GM19035 (cell line): Measurements from ENCODE around the gene LRRC8C.
A peak's percentile ranks its signal among the peaks of the same experiment; 100 is the strongest.

ENCODE experiments used
- ATAC-seq: cut with Tn5 transposase; IDR thresholded peaks from one replicate; pipeline ENCODE4 v1.9.1; 2021; ENCODE audit not compliant: unreplicated experiment

Gene LRRC8C

DNA sequence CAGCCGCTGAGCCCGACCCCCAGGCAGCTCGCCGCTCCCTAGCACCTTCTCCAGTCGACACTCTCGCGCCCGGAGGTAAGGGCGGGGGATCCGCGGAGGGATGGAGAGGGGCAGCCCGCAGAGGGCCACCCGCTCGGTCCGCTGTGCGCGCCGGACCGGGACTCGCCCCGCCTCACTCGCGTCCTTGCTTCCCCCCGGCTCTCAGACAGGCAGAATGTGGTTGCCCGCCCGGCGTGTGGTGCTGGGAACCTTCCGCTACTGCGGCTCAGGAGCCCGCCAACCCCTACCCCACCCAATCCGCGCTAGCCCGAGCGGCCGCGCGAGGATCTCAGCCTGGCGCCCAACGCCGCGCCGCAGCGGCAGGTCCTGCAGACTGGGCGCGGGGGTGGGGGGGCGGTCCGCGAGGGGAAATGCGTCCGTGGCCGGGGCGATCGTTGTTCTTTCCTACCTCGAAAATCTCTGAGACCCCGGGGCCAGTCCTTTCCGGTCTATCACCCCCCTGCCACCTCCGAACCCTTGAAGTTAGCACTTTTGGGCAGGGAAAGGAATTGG, 404 bp downstream of the LRRC8C start:
- ATAC-seq: peak; percentile 52

DNA sequence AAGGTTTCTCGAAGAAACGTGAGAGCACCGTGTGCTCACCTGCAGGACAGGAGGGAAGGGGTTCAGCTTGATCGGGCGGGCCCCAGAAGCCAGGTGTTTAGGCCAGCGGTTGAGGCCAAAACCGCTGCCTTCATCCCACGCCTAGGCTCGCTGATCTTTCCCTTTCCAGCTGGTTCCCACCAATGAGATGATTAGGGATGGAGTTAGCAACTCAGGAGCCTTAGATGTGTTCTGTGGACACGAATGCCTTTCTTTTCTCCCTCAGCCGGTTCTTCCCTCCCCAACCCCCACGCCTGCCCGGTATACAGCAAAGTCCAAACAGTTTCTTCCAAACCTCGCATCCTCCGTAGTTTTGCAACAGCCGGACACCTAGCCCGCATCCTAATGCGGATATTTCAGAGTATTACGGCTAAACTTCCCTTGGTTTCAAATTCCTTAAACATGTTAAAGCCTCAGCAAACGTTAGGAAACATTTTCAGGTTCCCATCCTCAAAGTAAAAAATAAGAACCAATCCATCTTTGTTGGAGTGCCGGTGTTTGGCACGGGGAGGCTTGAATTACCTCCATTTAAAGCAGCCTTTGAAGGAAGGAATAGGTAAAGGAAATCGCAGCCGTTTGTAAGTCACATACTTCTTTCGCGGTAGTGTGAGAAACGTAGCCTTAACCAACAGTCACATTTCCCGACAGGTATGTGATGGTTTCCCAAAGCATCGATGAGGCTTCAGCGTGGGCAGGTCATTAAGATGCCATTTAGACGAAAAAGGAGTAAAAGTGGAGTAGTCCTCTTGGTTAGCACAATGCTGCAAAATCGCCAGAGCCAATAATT, 1.1 kb downstream of the LRRC8C start:
- ATAC-seq: peak; percentile 16

DNA sequence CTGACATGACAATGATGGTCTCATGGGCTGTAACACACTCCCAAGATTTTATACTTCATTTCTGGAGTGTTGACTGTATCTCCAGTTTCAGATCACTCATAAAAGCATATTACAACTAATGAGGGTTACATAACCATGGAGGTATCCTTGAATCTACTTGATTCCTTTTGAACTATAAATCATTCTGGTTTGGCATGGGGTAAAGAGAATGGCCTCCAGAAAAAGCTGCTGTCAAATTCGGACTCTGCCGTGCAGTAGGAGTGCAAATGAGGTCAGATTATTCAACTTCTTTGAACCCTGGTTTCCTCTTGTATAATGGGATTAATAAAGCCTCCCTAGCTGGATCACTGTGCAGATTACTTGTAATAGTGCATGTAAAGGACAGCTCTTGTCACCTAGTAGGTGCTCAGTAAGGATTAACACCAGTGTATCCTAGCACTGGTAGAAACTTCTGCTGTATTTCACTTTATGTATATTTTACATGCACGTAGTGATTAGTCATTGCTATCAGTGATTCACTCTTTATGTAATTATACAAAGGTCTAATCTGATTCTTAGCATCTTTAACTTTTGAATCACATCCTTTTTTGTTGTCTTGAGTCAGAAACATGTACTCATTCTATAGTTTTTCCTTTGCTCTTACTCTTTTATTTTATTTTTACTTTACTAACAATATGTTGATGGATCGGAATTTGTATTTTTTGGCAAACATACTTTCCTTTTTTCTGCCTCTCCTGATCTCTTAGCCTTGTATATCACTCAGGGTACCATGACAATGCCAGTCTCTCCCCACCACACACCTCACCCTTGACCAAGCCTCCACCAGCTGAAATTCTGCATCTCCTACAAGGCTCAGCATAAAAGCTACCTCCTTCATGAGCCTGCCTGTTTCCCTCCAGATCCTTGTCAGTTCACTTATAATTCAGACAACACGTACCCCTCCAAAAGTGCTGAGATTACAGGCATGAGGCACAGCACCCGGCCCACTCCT, 3.2 kb downstream of the LRRC8C start:
- no peak for ATAC-seq

DNA sequence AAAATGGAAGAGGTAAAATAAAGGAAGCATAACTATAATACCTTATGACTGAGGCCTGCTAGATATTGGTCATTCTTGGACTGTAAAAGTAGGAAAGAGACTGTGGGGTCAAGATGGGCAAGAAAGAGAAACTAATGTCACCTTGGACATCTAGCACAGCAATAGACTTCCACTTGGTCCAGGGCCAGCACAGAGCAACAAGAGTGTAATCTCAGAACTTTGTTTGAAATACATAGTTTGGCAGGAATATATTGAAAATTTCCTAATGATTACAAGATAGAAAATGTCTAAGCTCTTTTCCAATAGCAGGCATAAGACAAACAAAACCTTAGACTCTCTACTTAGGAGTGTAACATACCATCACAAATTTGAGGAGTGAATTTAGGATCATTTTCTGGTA, 4.6 kb downstream of the LRRC8C start:
- ATAC-seq: no peak

DNA sequence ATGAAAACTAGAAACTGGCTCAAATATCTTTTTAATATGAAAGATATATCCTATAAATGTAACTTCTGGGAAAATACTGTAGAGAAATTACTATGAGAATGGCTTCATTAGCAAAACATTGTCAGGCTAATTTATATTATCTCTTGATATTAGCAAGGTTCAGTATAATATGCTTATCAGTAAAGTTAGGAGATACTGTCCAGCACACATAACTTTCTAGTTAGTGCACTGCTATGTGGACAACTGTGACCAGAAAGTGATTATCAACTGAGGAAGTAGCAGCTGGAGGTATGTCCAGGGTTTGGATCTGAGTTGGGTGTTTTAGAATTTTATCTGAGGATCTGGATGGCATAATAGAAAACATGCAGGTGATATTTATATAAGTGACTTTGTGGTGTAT, 7.5 kb downstream of the LRRC8C start:
- ATAC-seq: no peak

DNA sequence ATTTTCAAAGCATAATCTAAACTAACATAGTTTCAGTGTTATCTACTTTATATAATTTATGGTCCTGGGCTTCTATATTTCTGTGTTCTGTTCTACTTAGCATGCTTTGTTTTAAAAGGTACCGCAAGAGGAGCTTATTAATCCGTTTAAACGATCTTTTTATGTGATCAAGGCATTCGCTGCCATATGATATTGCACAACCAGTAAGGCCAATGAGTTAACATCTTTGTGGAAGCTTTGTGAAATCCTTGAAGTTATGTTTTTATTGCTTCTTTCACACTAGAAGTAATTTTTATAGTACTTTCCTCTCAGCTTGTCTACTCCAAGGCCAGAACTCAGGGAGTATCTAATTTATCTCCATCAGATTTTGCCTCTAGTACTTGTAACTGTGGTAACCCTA, 8.9 kb downstream of the LRRC8C start:
- no peak for ATAC-seq

DNA sequence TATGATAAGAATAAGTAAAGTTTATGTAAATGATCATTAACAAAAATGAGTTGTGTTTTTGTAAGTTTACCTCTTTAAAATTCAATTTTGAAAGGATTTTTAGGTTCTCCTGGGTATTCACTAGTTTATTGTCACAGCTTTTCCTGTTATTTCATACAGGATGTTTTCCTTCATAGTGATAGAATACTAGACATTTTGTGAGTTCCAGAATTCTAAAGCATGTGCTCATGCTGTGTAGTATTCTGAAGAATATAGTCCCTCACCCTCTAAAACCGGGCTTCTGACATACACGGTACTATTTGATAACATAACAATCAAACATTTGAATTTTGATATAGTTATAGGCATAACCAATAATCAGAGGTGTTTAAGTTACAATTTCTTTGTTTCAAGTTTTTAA, 10.7 kb downstream of the LRRC8C start:
- ATAC-seq: no peak

DNA sequence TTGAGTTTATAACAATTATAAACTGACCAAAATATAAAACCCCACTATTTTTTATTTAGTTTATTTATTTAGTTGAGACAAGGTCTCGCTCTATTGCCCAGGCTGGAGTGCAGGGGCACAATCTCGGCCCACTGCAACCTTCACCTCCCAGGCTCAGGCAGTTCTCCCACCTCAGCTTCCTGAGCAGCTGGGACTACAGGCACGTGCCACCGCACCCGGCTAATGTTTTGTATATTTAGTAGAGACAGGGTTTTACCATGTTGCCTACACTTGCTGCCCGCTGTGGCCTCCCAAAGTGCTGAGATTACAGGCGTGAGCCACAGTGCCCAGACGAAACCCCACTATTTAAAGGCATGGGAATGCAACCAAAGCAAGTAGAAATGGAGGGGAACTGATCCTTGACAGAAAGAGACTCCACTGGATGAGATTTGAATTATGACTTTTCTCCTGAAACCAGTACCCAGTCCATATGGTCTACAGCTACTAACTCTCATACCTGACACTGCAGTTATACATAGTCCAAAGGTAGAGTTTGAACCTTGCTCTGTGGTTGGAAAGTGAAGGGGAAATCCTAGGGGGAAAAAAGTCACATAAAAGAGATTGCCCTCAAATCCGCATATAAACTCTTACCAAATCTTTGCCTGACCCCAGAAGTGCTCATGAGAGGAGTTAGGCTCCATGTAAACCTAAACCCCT, 11.3 kb downstream of the LRRC8C start:
- ATAC-seq: no peak

DNA sequence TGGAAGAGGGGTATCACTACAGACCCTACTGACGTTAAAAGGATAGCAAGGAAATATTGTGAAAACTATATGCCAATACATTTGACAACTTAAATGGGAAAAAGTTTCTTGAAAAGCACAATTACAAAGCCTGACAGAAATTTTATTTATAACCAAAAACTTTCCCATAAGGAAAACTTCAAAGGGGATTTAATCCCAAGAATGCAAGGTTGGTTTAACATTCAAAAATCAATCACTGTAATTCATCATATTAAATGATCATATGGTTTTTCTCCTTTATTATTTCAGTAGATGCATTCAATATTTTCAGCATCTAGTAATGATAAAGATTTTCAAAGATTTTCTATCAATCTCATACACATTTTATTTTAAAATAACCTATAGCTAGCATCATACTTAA, 13.3 kb downstream of the LRRC8C start:
- no peak for ATAC-seq

DNA sequence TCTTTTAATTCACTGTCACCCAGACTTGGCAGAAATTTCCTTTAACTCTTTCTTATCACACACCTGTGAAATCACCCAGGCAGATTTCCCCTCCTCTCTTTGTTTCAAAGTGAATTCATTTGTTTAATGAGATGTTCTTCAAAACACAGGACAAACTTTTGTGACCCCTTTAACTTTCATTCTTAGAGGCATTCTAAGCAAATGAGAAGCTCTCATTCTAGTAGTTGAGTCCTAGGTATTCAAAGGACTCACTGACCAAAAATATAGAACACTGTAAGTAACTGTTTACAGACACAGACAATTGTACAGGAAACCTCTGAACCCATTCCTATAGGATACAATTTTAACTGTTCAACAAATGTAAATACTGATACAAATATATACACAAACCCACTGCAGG, 16.9 kb downstream of the LRRC8C start:
- peak; percentile 65 for ATAC-seq

DNA sequence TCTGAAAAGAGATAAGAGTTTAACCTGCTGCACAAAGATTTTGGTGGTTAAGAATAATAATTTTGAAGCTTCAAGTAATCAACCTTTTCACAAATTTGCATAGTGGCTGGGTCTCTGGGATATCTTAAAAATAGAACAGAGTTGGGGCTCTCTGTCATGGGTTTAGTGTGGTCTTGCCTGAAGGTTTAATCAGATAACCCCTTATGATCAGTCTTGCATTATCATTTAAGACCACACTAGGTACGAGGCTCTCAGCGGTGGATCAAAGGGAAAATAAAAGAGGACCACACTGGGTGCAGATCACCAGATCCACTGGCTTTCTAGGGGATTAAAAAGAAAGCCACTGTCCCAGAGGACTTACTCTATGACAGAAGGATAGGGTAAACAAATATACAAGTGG, 19.5 kb downstream of the LRRC8C start:
- no peak for ATAC-seq

DNA sequence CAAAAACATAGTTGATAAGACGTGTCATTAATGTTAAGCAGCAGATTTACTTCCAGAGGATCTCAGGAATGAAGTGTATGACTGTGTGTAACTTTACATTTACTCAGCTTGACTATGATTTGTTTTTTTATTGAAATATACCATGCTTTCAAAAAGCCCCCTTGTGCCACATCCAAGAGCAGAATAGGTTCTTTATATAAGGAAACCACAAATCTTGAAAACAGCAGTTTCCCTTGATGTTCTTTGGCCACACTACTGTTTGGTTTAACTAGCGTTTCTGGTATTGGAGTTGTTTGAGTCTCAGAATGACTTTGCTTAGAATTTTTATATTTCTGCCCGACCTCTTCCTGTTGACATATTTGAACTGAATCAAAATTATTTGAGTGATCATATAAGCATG, 25.0 kb downstream of the LRRC8C start:
- ATAC-seq: peak; percentile 63

DNA sequence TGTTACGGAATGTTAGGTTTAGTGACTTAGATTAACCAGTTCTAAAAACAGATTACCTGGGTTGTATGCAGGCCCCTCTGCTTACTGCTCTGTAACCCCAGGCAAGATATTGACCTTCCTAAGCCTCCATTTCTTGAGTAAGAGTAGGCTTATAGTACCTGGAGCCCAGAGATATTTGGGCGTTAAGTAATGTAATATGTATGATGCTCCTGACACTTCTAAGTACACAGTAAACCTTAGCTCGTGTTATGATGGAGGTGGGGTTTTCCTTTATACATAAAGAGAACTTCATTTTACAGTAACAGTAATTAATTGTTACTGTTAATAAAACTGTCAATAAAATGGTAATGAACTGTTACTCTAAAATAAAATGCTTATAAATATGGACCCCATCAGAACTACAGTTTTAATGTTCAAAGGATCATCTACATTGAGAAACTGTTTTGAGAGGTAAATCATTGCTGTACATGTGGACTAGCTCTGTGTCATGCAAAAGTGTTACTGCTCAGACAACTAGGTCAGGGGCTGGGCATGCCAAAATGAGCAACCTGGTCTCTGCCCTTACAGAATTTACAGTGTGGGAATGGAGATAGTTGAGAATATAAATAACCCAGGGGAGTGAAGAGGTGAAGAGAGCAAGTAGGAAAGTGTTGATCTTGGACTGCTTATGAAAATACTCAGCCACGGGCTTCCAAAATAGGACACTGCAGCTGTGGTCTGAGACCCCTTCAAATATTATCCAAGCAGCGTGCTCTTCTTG, 26.6 kb downstream of the LRRC8C start:
- ATAC-seq: no peak

DNA sequence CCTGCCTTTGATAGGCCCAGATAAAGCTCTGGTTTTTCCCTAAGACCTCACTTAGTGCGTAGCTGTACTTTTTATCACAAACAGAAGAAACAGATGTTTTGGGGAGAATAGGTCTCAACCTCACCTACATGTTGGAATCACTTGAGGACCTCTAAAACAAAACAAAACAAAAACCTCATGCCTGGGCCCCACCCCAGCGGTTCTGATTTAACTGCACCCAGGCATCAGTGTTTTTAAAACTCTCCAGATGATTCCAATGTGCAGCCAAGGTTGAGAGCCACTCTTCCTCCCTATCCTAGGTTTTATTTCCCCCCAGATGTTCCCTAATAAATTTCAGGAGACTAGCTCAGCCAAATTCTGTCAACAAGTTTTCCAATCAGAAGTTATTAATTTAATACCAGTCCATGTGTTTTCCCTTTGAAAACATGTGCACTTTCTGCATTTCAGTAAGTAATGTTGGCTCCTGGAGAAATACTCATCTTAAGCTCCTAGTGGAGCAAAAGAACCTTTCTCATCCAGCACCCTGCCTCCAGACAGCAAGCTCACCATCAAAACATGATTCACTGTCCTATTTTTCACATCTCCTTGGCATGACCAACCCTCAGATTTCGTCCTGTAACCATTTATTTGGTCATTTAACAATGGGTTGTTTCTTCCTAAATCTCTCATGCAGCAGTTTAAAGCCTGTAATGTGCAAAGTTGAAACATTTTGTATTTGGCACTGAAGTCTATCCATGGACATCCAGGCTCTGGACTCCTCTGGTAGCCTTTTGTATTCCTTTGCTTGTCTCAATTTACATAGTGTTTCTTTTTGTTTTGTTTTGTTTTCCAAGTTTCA, 27.5 kb downstream of the LRRC8C start:
- ATAC-seq: no peak

DNA sequence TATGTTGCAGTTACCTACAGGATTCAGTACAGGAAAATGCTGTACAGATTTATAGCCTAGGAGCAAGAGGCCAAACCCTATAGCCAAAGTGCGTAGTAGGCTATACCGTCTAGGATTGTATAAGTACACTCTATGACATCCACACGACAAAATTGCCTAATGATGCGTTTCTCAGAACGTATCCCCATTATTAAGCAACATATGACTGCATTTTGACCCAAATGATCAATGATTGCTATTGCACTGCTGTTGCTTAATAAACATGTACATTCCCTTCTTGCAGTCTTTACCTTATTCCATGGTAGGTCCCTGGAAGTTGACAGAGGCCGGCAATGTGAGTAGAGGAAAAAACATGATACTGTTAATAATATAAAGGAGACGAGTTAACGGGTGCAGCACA, 33.0 kb downstream of the LRRC8C start:
- ATAC-seq: no peak

DNA sequence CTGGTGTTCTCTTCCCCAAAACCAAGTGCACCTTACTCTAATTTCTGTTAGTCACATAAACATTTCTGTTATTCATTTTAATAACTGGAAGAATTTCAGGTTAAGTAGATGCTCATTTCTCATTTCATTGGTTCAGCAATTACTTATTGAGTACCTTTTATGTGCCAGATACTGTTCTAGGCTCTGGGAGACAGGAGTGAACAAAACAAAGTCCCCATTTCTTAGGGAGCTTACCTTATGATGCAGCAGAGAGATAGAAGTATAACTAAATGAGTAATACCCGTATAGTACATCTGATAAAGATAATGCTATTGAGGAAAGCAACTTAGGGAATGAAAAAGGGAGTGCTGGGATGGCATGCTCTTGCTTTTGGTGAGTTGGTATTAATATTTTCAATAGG, 33.7 kb downstream of the LRRC8C start:
- ATAC-seq: no peak

DNA sequence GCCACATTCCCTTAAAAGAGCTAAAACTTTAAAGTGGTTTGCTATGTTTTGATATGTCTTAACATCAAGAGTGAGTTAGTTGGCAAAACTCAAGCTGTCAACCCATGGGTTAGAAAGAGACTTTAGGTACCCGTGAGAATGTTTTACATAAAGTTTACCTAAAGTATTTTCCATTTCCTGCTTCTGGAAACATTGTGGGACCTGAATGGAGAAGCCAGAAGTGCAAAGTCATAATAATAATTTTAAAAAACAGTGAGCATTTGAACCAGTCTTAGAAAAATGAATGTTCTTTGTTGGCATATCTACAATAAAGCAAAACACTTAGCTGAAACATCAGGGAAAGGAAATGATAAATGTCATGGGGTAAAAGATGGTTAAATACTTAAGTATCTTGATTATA, 34.8 kb downstream of the LRRC8C start:
- ATAC-seq: no peak

DNA sequence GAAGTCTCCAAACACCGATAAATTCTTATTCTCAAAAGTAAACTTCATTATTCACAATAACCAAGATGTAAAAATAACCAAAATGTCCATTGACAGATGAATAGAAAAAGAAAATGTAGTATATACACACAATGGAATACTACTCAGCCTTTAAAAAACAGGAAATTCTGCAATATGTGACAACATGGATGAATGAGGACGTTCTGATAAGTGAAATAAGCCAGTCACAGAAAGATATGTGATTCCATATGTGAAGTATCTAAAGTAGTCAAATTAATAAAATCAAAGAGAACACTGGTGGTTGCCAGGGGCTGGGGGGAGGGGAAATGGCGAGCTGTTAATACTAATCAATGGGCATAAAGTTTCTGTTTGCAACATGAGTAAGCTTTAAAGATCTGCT, 36.0 kb downstream of the LRRC8C start:
- ATAC-seq: no peak

DNA sequence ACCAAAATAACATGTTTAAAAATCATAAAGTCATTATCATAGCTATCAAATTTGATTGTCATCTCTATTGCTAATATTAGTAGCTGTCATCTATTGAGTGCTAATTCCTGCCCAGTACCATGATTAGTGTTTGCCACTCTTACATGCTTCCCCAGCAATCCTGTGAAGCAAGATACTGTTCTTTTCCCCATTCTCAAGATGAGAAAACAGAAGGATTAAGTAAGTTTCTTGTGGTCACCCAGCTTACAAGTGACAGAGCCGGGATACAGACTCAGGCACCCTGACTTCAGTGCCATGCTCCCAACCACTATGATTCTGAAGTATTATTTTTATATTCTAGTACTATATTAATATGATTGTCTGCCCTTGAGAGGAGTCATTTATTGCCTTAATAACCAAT, 36.5 kb downstream of the LRRC8C start:
- ATAC-seq: no peak

DNA sequence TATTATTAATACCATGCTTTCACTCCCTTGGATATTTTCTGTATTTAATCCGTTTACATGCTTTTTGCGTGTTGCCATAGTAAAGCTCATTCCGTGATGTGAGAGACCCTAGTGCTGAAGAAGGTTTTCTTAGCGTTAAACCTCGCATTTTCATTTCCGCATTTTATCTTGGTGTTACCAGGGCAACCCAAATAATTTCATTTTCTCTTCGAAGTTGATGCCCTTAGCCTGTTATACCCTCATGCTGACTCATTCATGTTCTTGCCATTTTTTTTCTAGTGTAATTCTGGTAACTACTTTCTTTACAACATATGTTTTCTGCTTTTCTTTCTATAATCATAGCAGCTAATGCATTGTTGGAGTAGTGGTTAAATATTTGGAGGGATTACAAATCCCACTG, 37.2 kb downstream of the LRRC8C start:
- peak; percentile 98 for ATAC-seq
